MM.1S (cell line): ENCODE results near the gene APOL4.

Experiments
- DNase-seq: peaks from one replicate; pipeline ENCODE4 v3.0.0-alpha.2; 2015
- H2AFZ ChIP-seq: fragments of 300-600 bp; sonication (generic); 2 replicates; pipeline ENCODE4 v1.6.0; 2016; ENCODE audit warnings: antibody characterized with exemption, low read length
- H3F3A ChIP-seq: fragments of 300-600 bp; sonication (generic); 2 replicates; pipeline ENCODE4 v1.6.1; 2016; ENCODE audit warnings: mild to moderate bottlenecking, antibody characterized with exemption, low read length, moderate library complexity, mixed read lengths; ENCODE audit not compliant: insufficient read depth
- H3K27ac ChIP-seq: fragments of 300-600 bp; sonication (generic); 2 replicates; pipeline ENCODE4 v1.5.1; 2016; ENCODE audit warnings: mild to moderate bottlenecking, low read length
- H3K27me3 ChIP-seq: fragments of 300-600 bp; sonication (generic); replicated peaks from 2 replicates; pipeline ENCODE4 v1.6.0; 2016; ENCODE audit warnings: low read length; ENCODE audit not compliant: insufficient read depth
- H3K36me3 ChIP-seq: fragments of 300-600 bp; sonication (generic); replicated peaks from 2 replicates; pipeline ENCODE4 v1.6.1; 2016; ENCODE audit warnings: mild to moderate bottlenecking, low read length, mixed read lengths; ENCODE audit not compliant: insufficient read depth
- H3K4me1 ChIP-seq: fragments of 300-600 bp; sonication (generic); 2 replicates; pipeline ENCODE4 v1.6.1; 2016; ENCODE audit warnings: low read length, mixed read lengths
- H3K4me2 ChIP-seq: fragments of 300-600 bp; sonication (generic); 2 replicates; pipeline ENCODE4 v1.6.0; 2016; ENCODE audit warnings: low read depth, low read length
- H3K4me3 ChIP-seq: fragments of 300-600 bp; sonication (generic); 2 replicates; pipeline ENCODE4 v1.5.1; 2016; ENCODE audit warnings: low read length, mixed read lengths
- H3K79me2 ChIP-seq: fragments of 300-600 bp; sonication (generic); 2 replicates; pipeline ENCODE4 v1.6.1; 2016; ENCODE audit warnings: mixed run types, low read length, mixed read lengths
- H3K9ac ChIP-seq: fragments of 300-600 bp; sonication (generic); 2 replicates; pipeline ENCODE4 v1.6.1; 2016; ENCODE audit warnings: low read length, mixed read lengths
- H3K9me2 ChIP-seq: fragments of 300-600 bp; sonication (generic); replicated peaks from 2 replicates; pipeline ENCODE4 v1.6.1; 2016; ENCODE audit warnings: mild to moderate bottlenecking, low read length, mixed read lengths; ENCODE audit not compliant: insufficient read depth
- H3K9me3 ChIP-seq: fragments of 300-600 bp; sonication (generic); replicated peaks from 2 replicates; pipeline ENCODE4 v1.6.1; 2016; ENCODE audit warnings: mild to moderate bottlenecking, low read length, mixed read lengths; ENCODE audit not compliant: insufficient read depth
- H4K20me1 ChIP-seq: fragments of 300-600 bp; sonication (generic); 2 replicates; pipeline ENCODE4 v1.6.1; 2016; ENCODE audit warnings: mild to moderate bottlenecking, low read length, moderate library complexity, mixed read lengths; ENCODE audit not compliant: insufficient read depth
- CTCF ChIP-seq: fragments of 300-600 bp; sonication (generic); IDR thresholded peaks from 2 replicates; pipeline ENCODE4 v1.5.1; 2016; ENCODE audit warnings: antibody characterized with exemption, low read length, mixed read lengths
- EZH2 ChIP-seq: fragments of 300-600 bp; sonication (generic); optimal IDR thresholded peaks from 2 replicates; pipeline ENCODE3; 2017; ENCODE audit warnings: low read depth, mild to moderate bottlenecking, antibody characterized with exemption, low read length, mixed read lengths
- EZH2phosphoT487 ChIP-seq: fragments of 300-600 bp; sonication (generic); IDR thresholded peaks from 2 replicates; pipeline ENCODE4 v1.6.1; 2018; ENCODE audit warnings: antibody characterized with exemption, low read length

The APOL4 gene

GRCh38 chr22:36166086-36166485, 35.5 kb downstream of the APOL4 start:
- no peaks in the 10 kb centered on the region for H4K20me1 ChIP-seq
- H3K9me3 ChIP-seq, result no peaks in the 10 kb centered on the region
- H3K9ac ChIP-seq, result no peak overlapping the region
- H3K4me1 ChIP-seq, result peaks cover 54% of the 10 kb centered on the region
- no peaks in the 10 kb centered on the region for H3K9me2 ChIP-seq
- H3K79me2 ChIP-seq, result no peaks in the 10 kb centered on the region
- no peak overlapping the region for H3K4me2 ChIP-seq
- no peak overlapping the region for H2AFZ ChIP-seq
- H3K27me3 ChIP-seq, result no peaks in the 10 kb centered on the region
- DNase-seq, result no peak
- H3K4me3 ChIP-seq, result no peak overlapping the region
- no peaks in the 10 kb centered on the region for H3K36me3 ChIP-seq
- H3F3A ChIP-seq, result peaks cover 27% of the 10 kb centered on the region
- no peak overlapping the region for H3K27ac ChIP-seq
- TF ChIP-seq CTCF, result no peak
- TF ChIP-seq EZH2, result no peak
- no peak for TF ChIP-seq EZH2phosphoT487

- Histone ChIP-seq H3K9ac (no peak overlapping the region), H3K4me2 (no peak overlapping the region), H4K20me1 (no peaks in the 10 kb centered on the region), H3K4me1 (peaks cover 60% of the 10 kb centered on the region), H3K79me2 (no peaks in the 10 kb centered on the region), H3K9me3 (no peaks in the 10 kb centered on the region), H3K36me3 (no peaks in the 10 kb centered on the region), H3K9me2 (no peaks in the 10 kb centered on the region), H3K27me3 (no peaks in the 10 kb centered on the region), H3K27ac (no peak overlapping the region), H3F3A (peaks cover 37% of the 10 kb centered on the region), H3K4me3 (no peak overlapping the region), H2AFZ (no peak overlapping the region)
- no peak for DNase-seq
- TF ChIP-seq EZH2phosphoT487, result no peak
- no peak for TF ChIP-seq CTCF
- TF ChIP-seq EZH2, result no peak
Observed at GRCh38 chr22:36165141-36165540, 36.5 kb downstream of the APOL4 start.

GRCh38 chr22:36164621-36165020, 37.0 kb downstream of the APOL4 start:
- no peak overlapping the region for H2AFZ ChIP-seq
- H3K9me2 ChIP-seq, result no peaks in the 10 kb centered on the region
- peaks cover 4% of the 10 kb centered on the region for H3K79me2 ChIP-seq
- TF ChIP-seq EZH2, result no peak
- TF ChIP-seq EZH2phosphoT487, result no peak
- TF ChIP-seq CTCF, result no peak
- H3K36me3 ChIP-seq, result no peaks in the 10 kb centered on the region
- H3K4me2 ChIP-seq, result no peak overlapping the region
- H3K27me3 ChIP-seq, result no peaks in the 10 kb centered on the region
- no peak overlapping the region for H3K27ac ChIP-seq
- peaks cover 60% of the 10 kb centered on the region for H3K4me1 ChIP-seq
- H4K20me1 ChIP-seq, result no peaks in the 10 kb centered on the region
- H3K9ac ChIP-seq, result no peak overlapping the region
- no peaks in the 10 kb centered on the region for H3K9me3 ChIP-seq
- no peak overlapping the region for H3K4me3 ChIP-seq
- H3F3A ChIP-seq, result peaks cover 42% of the 10 kb centered on the region
- no peak for DNase-seq
